ENCODE measurements around the gene PLXNA2.

Gene PLXNA2

DNA sequence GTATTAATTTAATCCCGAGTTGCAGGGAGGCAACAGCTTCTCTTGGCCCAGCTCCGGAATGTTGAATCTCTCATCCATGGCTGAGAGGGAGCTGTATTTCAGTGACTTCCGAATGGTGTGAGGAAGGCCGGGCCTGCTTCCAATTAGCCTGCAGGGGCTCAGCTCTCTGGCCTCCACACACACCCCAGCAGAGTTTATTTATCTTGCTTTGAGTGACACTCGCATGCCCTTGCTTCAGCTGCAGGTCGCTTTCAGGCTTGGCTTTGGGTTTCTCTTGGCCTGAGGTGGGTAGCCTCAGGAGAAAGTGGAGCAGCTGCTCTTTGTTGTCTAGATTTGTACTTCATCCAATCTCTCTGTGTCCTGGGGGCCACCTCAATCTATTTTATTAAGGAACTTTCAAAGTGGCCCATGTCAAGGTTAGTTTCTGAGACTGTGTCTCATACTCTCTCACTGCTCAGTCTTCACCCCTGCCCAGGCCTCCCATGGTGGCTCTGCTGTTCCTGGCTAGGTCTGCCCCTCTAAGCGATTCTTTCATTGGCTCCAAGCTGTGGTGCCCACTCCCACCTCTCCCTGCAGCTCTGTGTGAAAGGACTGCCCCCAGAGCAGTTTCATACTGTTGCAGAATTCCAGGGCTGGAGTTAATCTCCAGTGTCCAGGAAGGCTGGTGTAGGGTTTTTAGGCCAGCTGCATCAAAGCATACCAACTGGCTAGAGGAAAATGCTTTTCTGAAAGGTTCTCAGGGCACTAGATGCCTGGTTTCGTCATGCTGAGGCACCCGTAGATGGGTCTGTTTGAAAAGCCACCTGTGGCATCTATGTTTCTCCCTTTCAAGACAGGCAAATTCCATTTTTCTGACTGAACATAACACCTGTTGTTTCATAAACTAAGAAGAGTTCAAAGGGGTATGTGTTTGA lies 153.5 kb downstream of the PLXNA2 start:
- no peak for DNase-seq (ENCODE audit: low read depth in 2 of 2)

DNA sequence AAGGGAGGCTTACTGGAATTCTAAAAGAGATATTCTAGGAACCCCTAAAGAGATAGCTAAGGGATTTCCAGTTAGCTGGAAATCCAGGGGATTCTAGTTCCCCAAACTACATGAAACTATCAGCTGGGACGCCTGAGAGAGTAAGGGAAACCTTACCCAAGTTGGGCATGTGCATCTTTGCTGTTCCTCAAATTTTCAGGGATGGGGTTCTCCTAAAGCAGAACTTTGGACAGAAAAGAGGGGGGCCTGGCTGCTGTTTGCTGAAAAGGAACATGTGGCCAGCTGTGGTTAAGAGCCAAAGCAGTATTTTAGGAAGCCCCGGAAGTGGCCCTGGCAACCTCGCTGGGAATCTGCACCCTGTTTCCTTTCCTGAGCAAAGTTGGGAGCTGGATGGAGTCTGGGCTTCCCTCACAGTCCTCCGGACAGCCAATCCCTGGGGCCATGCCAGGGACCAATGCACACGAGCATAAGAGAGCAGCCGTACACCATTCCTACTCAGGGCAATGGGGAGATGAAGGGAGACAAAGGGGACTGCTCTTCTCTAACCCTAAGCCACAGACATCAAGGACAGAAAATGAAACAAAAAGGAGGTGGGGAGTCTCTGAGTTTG lies 154.3 kb downstream of the PLXNA2 start:
- DNase-seq (ENCODE audit: low read depth in 2 of 2) = no peak

DNA sequence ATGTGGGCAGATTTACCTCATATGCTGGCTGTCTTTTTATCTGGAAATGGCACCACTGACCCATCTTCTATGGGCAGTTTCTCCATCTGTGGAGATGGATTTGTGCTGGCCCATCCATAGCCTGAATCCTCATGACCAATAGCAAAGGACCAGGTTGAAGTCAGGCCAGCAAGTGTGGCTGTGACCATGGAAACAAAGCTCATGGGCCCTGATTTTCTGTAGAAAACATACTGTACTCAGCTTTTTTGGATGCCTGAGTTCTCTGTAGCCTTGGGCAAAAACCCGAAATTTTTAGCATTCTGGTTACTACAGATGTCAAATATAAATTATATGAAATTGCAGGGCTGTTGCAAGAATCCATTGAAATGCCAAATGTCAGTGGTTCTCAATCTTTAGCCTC lies 155.0 kb downstream of the PLXNA2 start:
- DNase-seq (ENCODE audit: low read depth in 2 of 2) = no peak

DNA sequence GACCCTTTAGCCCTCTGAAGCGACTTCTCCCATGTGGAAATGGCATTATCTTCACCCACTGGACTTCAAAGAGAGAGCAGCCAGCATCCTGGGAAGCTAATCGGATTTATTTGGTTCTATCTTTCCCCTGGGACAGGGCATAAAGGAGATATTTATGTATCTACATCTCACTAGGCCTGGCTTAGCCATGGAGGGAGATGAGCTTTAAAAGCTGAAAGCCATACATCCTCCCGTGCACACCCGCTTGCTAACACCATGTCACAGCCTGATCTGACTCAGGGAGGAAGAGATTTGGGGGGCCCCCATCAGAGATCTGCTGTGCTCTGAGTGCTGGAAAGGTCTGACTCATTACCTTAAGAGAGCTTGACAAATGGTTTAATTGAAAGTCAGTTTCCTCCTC lies 155.9 kb downstream of the PLXNA2 start:
- no peak for DNase-seq (ENCODE audit: low read depth in 2 of 2)

DNA sequence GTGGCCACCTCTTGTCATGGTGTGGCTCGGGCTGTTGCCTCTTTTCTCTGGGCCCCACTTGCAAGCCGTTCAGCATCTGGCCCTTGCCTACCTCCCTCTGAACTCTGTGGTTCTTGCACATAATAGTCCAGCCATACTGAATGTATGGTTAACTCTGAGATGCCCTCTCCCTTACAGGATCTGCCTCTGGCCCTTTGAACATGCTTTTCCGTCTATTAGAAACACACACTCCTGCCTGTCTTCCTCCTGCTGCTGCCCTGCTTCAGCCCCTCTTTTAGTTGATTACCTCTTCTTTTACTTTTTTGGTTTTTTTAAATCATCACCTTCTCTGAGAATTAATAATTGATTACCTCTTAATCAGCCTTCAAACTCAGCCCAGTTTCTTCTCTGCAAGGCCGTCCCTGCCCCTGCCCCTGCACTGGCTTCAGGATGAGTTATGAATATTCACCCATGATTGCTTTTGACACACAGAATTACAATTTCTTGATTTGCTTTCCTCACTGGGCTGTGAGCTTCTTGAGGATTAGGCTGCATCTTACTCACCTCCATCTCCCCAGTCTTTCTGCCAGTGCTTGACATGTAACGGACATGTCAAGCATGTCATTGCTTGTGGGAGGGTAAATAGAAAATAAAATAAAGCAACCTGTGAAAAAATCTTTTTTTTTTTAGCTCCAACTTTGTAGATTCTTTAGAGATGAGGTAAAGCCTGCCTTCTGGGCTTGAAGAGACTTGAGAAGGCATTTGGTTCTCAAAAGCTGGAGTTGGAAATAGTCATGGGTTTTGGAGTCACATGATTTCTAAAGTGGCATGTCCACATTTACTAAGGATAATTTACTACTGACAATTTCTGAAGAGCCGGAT lies 158.3 kb downstream of the PLXNA2 start:
- no peak for DNase-seq (ENCODE audit: low read depth in 2 of 2)

DNA sequence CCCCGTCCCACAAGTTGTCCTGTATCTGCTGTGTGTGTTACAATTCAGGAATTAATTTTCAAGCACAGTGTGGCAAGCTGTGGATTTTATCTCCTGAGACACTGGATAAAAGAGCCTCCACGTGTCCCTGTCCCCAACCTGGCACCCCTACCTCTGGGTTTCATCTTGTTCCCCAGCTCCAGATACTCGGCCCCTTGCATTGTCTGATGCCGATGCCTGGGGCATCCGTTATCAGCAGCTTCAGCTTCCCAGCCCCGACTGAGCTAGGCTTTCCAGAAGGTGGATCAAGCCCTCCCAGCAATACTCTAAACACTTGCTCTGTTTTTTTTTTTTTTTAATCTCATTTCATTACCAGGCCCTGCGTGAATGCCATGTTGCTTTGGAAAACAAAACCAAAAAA lies 159.4 kb downstream of the PLXNA2 start:
- no peak for DNase-seq (ENCODE audit: low read depth in 2 of 2)

DNA sequence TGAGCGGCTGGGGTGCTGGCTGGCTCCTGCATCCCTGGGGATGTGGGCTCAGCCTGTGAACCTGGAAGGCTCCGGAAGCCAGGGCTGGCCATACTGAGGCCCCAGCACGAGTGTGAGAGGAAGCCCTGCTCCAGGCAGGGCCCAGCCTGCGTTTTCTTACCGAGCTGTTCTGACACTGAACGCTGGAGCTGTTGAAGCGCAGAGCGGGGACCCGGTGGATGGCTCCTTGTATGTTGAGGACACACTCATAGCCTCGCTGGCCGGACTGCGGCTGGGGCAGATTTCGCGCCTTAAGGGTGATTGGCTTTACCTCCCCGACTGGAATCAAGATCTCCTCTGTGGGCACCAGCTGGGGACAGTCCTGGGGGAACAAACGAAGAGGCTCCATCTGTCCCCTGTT lies 160.0 kb downstream of the PLXNA2 start:
- DNase-seq (ENCODE audit: low read depth in 2 of 2) = no peak

DNA sequence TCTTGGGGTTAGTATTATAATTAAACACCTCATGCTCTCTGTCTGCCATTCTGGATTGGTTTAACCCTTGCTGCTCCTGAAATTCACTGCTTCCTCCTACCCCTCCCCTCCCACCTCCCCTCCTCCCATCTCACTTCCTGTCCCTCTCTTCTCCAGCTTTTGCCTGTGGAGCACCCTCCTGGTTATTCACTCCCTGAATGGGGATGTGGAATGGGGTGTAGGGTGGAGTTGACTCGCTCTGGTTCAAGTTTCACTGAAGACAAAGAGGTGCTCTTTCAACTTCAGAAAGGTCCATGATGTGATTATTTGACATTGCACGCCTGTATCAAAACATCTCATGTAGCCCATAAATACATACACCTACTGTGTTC lies 160.5 kb downstream of the PLXNA2 start:
- DNase-seq (ENCODE audit: low read depth in 2 of 2) = no peak

DNA sequence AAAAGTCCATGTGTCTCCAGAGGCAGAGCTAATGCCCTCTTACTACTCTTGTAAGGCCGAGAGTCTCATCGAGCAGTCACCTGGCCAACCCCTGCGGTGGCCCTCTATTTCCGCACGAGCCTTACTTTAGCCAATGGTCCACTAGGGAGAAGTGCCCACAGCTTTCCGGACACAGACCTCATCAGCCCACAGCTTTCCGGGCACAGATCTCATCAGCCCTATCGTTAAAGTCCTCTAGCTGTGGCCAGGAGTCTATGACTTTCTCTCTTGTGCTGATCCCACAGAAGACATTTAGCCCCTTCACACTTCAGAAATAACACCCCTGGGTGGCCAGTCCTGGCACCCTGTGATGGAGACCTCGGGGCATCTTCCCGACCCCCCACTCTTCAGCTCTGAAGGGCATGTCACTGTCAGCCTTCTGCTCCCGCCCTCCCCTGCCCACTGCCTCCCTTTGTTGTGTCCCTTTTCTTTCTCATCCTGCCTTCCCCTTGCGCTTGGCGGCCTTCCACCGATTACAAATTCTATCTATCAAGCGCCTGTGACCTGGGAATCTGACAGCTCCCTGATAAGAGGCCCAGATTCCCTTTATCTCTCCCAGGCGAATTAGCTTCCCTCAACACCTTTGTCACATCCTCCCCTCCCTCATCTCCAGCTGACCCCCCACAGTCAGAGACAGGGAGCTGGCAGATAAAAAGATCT lies 161.0 kb downstream of the PLXNA2 start:
- no peak for DNase-seq (ENCODE audit: low read depth in 2 of 2)

DNA sequence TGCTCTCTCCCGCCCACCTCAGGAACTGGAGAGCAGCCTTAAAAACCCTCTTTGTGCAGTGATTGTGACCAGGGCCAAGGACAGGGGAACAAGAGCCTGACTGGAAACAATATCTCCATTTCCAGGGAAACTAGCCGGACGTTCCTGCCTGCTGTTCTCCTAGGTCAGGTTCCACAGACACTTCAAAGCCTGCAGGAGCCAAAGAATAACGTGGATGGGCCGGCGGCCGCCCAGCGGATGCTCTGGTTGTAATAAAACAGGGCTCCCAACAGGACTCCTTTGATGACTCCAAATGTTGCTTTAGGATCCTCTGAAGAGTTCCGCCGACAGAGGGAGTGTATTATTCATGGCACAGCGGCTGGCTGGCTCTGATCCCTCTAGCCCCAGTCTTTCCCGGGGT lies 162.2 kb downstream of the PLXNA2 start:
- no peak for DNase-seq (ENCODE audit: low read depth in 2 of 2)

DNA sequence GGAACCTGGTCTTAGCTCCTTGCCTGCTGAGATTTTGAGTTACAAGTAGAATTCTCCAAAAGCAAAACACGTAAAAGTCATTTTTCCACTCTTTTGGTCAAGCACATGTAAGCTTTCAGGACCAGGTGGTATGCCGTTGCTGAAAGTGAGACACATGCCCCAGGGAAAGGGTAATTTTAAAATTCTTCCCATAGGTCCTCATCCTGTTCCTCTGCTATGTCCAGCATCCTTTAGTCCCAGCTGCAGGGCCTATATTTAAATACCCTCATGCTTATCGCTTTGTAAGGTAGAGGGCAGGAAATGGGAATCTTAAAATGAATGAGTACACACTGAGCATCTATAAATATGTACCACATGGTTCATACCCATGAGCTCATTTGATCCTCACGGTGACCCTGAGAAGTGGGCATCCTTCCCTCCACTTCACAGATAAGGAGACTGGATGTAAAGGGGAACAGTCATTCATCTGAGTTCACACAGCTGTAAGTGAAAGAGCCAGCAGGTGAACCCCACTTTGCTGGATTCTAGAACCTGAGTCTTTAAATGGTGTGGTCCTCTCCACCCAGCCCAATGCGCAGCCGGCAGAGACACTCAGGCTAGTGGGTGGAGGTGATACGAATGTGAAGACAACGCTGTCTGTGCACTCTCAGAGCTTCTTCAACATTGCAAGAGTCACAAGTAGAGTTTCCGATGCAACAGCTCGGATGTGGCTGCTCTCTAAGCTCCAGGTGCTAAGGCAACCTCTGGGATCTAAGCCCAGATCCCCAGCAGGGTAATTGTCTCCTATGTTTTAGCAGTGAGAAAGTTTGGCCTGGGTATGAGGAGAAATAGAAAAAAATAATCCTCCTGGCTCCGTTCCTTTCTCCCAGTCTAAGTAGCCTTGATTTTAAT lies 163.5 kb downstream of the PLXNA2 start:
- no peak for DNase-seq (ENCODE audit: low read depth in 2 of 2)

DNA sequence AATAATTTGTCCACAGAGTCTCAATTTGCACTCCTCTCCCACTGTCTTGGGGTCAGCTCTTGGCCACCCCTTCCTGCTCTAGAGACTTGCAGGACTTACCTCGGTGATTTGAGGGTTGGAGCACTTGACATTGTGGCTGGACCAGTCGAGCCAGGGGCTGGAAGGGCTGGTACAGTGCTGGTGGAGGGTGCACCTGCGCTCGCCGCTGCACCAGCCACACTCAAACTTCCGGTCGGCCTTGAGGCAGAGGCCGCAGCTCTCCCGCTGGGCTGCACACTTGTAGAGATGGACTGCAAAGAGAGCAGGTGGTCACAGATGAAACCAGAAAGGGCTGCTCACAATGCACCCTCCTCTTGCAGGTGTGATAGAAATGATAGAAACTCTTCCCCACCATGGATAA lies 165.0 kb downstream of the PLXNA2 start:
- DNase-seq (ENCODE audit: low read depth in 2 of 2) = no peak

DNA sequence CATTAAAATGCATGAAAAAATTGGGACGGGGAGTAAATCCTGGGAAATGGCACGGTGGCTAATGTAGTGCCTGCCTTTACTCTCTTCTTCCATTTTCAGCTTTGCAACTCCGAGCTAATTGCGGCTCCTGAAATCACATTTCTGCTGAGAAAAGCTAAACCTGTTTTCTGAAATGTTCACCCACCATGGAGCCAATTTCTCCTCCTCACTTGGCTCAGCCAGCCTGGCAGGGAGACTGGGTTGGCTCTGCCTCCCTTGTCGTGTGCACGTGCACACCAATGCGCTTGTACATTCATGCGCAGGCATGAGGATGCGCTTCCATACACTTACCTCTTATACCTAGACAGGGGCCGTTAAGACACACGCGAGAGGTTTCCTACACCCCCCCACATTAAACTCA lies 165.4 kb downstream of the PLXNA2 start:
- no peak for DNase-seq (ENCODE audit: low read depth in 2 of 2)

DNA sequence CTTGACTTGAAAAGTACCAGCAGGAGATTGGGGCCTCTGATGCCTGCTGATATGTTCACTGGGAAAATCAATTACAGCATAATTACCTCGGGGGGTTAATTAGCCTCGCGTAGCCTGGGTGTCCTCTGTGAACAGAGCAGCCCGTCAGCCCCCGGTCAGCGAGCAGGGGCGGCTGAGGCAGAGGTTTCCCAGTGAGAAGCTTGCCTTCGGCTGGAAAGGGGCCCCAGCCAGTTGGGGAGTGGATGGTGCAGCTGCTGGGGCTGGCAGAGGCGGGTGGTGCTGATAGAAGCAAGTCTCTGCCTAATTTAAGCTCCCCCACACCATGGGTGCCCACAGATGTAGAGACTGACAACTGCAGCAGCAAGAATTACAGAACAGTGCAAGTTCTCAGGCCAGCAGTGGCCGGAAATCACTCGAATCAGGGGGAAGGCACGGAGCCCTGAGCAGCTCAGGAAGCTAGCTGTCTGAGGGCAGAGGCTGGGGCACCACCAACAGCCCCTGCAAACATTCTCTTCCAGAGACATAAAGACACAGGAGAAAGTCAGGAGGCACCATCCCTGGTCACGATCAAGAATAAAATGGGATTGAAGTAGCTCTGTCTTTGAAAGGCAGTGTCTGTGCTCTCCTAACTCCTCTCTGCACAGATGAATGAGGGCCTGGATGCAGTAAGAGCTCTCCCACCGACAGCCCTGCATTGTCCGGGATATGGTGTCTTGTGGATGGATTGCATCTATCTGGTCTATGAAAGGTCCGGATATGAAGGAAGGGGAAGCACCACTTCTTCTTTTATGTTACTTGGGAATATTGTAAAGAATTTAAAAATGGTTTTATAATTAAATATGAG lies 166.7 kb downstream of the PLXNA2 start:
- DNase-seq (ENCODE audit: low read depth in 2 of 2) = no peak

DNA sequence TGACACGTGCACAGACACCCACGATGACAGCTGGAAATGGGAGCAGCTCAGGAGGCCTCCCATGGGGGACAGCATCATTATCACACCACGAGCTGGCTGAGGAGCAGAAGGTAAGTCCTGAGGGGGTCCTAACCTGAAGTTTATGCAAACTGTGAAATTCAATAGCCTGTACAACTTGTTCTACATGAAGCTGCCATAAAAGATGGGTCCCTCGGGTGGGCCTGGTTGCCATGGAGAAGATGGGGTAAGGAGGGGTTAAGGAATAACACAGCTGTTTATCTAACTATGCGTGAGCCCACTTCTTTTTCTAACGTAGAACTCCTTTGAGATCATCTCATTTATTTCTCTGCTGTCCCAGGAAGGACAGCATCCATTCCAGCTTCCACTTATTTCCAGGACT lies 169.8 kb downstream of the PLXNA2 start:
- no peak for DNase-seq (ENCODE audit: low read depth in 2 of 2)

DNA sequence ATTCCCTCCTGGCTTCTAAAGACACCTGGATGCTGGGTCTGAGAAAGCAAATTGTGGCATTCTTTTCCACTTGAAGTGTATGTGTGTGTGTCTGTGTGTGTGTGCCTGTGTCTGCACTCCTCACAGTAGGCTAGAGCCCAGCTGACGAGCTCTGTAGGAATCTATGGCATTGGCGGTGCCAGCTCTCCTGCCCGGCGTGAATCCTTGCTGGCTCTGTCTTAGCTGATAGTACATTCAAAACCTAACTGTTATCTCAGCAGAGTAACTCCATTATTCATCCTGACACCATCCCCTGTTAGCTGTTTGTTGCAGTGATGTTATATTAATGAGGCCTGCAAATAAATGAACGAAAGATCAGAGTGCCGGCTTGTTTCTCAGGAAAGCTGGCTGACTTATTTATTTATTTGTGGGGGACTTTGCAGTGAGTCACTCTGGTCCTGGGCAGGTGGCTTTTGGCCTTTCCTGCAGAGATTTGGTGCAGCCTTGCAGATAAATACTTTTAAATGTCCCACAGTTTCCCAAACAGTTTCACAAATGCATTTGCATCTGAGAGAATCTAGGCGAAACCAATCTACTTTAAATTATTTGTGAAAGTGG lies 172.7 kb downstream of the PLXNA2 start:
- no peak for DNase-seq (ENCODE audit: low read depth in 2 of 2)

DNA sequence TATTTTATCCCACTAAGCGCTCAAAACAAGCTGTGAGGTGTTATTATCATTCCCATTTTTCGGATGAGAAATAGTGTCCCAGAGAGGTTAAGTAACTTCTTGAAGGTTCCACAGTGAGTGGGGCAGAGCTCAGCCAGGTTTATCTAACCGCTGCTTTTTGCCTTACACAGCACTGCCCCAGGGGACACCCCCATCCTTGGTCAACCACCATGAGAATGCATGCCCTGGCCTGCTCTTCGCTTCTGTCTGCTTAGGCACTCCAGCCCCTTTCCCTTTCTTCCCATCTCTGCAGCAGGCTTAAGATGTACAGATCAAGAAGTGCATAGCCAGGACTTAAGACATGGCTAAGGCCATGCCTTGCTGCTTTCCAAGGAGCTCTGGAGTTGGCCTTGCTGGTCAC lies 174.3 kb downstream of the PLXNA2 start:
- DNase-seq (ENCODE audit: low read depth in 2 of 2) = no peak

DNA sequence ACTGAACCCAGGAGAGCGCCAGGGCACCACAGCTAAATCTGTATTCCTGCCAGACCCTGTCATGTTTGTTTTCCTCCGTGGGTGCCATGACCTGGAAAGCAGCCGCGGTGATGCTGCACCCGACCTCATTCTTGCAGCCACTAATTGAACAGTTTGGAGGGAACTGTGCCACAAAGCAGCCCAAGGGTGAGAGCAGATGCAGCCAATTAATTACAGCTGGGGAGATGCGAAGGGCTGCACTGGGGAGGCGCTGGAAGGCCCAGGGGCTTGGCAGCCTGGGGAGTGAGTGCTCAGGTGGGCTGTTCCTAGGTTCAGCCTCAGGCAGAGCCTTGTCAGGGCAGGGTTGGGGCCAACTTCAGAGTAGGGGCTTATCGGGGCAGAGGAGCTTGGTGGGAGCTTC lies 174.9 kb downstream of the PLXNA2 start:
- DNase-seq (ENCODE audit: low read depth in 2 of 2) = no peak

DNA sequence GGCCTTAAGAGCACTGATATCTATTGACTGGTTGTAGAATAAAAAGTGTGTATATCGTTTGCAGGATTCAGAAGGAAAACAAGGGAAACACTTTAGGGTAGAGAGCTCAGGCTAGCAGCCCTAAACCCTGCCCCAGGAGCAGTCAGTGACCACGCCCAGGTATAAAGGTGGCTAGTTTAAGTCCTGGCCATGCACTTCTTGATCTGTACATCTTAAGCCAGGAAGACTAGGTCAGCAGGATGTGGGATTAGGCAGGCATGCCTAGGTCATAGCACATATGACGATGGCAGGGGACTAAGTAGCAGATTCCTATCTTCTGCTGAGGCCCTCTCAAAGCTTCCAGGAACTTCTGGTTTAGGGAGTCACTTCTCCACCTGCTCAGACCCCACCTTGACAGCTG lies 175.3 kb downstream of the PLXNA2 start:
- DNase-seq (ENCODE audit: low read depth in 2 of 2) = no peak

DNA sequence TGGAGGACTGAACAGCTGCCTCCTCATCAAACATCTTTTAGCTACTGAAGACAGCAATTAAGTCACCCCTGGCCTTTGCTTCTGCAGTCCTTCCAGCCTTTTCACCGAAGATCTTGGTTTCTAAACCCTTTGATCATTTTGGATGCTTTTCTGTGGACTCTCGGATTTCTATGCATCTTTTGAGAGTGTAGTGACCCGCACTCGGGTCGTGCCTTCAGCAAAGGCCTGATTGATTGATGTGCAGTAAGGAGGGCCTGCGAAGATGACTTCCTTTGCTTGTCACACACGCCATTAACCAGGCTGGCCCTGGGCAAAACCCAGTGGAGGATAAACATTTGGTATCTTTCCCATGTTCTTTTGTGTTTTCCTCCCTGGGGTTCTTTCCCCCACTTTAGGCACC lies 175.8 kb downstream of the PLXNA2 start:
- DNase-seq (ENCODE audit: low read depth in 2 of 2) = no peak
